ENCODE data around the gene SHTN1.

SHTN1 gene

GRCh38 chr10:117004227-117005025 is 561 bp downstream of the SHTN1 start:
- no peak for DNase-seq (ENCODE audit: extremely low read depth, low read depth)
- TF ChIP-seq, protein P1, sequence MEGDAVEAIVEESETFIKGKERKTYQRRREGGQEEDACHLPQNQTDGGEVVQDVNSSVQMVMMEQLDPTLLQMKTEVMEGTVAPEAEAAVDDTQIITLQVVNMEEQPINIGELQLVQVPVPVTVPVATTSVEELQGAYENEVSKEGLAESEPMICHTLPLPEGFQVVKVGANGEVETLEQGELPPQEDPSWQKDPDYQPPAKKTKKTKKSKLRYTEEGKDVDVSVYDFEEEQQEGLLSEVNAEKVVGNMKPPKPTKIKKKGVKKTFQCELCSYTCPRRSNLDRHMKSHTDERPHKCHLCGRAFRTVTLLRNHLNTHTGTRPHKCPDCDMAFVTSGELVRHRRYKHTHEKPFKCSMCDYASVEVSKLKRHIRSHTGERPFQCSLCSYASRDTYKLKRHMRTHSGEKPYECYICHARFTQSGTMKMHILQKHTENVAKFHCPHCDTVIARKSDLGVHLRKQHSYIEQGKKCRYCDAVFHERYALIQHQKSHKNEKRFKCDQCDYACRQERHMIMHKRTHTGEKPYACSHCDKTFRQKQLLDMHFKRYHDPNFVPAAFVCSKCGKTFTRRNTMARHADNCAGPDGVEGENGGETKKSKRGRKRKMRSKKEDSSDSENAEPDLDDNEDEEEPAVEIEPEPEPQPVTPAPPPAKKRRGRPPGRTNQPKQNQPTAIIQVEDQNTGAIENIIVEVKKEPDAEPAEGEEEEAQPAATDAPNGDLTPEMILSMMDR (IDR thresholded peaks at IDR 0.05; ENCODE audit: low read depth, low read length): no peak

DNA sequence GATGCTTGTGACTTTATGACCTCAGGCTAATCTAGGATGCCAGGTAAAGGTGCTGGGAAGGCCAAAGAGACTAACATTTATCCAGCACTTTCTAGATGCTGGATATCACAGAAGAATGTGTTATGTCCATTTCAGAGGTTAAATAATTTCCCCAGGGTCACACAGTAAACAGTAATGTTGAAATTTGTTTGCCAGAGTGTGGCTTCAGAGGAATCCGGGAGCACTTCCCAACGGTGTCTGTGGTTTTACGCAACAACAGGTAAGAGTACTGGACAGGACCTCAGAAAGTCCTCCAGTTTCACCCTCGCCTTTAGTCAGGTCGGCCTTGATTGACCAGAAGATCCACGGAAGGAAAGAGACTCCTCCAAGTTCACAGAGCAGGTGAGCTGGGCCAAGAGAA is 1.7 kb downstream of the SHTN1 start:
- no peak for DNase-seq (ENCODE audit: extremely low read depth, low read depth)
- TF ChIP-seq, protein P1 (IDR thresholded peaks at IDR 0.05; ENCODE audit: low read depth, low read length): no peak

GRCh38 chr10:117002206-117002605 is 2.8 kb downstream of the SHTN1 start:
- DNase-seq (ENCODE audit: extremely low read depth, low read depth): no peak

DNA sequence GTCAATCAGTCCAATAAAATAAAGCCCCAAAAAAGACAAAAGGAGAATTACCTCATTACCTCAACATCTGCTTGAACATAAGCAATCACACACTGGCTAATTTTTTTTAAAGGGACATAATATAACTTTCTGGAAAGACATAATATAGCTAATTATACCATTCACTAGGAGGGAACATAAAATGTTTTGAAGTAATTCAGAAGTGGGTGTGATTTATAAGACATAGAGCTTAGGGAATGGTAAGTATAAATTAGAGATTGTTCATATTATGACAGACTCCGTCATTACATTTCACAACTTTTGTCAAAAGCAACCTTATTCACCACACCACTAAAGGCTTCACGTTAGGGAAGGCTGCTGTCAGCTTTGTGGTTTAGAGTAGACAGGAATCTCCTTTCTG is 3.8 kb downstream of the SHTN1 start:
- DNase-seq (ENCODE audit: extremely low read depth, low read depth): no peak
- TF ChIP-seq, protein P1 (IDR thresholded peaks at IDR 0.05; ENCODE audit: low read depth, low read length): no peak

More at GRCh38 chr10:117002206-117002605, 2.8 kb downstream of the SHTN1 start:
- TF ChIP-seq, protein P1 (IDR thresholded peaks at IDR 0.05; ENCODE audit: low read depth, low read length): no peak

DNA sequence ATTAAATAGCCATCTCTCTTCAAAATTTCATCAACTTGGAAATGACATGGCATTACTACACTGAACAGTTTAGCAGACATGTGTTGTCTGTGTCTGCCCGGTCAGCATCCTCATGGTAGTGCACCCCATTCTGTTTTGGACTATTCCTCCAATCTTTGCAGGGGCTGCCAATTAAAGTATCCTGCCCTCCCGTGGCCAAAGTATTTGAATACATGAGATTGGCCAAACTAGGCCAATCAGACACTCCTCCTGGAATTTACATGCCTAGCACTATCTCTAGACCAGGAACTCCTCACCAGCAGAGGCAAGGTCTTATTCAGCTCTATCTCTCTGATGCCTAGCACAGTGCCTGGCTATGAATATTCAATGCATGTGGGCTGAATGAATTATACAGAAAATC is 4.4 kb downstream of the SHTN1 start:
- TF ChIP-seq, protein P1 (IDR thresholded peaks at IDR 0.05; ENCODE audit: low read depth, low read length): no peak
- DNase-seq (ENCODE audit: extremely low read depth, low read depth): no peak

DNA sequence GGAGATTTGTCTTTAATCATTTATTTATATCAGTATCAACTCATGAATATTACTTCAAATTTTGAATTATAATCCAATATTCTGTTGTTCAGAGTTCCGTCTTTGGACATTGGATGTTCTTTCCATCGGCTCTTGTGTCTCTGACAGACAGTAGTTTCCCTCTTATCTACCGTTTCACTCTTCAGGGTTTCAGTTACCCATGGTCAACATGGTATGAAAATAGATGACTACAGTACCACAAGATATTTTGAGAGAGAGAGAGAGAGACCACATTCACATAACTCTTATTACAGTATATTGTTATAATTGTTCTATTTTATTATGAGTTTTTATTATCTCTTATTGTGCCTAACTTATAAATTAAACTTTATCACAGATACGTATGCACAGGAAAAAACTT is 6.8 kb downstream of the SHTN1 start:
- TF ChIP-seq, protein P1 (IDR thresholded peaks at IDR 0.05; ENCODE audit: low read depth, low read length): no peak
- DNase-seq (ENCODE audit: extremely low read depth, low read depth): no peak

- no peak for DNase-seq (ENCODE audit: extremely low read depth, low read depth)
- TF ChIP-seq, protein P1 (IDR thresholded peaks at IDR 0.05; ENCODE audit: low read depth, low read length): no peak
Measured at GRCh38 chr10:116997015-116997414, 8.0 kb downstream of the SHTN1 start.
